ENCODE results near the gene BMERB1.
A peak's percentile ranks its signal among the peaks of the same experiment; 100 is the strongest.
"Not testable (repeated sequence)": the region's sequence is repeated elsewhere in the genome, so short reads cannot be mapped to it uniquely, and the experiment has no call there.

BMERB1 gene

DNA sequence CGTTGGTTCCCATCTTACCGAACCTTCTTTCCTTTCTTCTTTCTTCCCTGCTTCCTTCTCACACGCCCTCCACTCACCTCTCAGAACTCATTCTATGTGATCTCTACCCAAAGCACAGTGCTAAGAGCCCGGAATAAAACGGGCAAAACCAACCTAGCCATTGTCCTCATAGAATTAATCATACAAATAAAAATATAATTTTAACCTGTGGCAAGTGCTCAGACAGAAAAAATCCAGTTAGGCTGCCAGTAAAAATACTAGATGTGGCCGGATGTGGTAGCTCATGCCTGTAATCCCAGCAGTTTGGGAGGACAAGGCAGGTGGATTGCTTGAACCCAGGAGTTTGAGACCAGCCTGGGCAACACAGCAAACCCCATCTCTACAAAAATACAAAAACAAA, 27.0 kb downstream of the BMERB1 start:
- DNase-seq (ENCODE audit: low read depth in 2 of 2) = no peak

- DNase-seq (ENCODE audit: low read depth in 2 of 2) = no peak
Observed at GRCh38 chr16:15464401-15465186, 30.2 kb downstream of the BMERB1 start.

GRCh38 chr16:15466131-15466530, 31.7 kb downstream of the BMERB1 start:
- no peak for DNase-seq (ENCODE audit: low read depth in 2 of 2)

DNA sequence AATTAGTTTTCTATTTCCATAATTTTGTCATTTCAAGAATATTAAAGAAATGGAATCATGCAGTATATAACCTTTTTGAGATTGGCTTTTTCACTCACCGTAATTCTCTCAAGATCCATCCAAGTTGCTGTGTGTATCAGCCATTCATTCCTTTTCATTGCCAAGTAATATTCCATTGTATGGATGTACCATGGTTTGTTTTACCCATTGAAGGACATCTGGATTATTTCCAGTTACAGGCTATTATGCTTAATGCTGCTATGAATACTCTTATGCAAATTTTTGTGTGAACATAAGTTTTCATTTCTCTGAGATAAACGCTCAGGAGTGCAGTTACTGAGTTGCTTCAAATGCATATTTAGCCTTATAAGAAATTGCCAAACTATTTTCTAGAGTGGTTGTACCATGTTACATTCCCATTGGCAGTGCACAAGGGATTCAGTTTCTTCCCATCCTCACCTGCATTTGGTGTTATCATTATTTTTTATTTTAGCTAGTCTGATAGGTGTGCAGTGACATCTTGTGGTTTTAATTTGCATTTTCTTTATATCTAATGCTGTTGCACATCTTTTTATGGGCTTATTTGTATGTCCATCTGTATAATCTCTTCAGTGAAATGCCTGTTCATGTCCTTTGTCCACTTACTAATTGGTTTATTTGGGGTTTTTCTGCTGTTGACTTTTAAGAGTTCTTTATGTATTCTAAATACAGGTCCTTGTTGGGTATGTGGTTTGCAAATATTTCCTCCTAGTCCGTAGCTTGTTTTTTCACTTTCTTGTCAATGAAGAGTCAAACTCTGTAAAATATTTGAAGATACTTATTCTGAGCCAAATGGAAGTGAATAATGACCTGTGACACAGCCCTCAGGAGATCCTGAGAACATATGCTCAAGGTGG, 32.7 kb downstream of the BMERB1 start:
- no peak for DNase-seq (ENCODE audit: low read depth in 2 of 2)

DNA sequence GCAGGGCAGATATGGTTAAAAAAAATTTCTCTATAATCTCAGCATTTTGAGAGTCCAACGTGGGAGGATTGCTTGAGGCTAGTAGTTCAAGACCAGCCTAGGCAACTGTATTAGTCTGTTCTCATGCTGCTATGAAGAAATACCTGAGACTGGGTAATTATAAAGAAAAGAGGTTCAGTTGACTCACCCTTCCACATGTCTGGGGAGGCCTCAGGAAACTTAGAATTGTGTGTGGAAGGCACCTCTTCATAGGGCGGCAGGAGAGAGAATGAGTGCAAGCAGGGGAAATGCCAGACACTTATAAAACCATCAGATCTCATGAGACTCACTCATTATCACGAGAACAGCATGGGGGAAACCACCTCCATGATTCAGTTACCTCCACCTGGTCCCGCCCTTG, 42.6 kb downstream of the BMERB1 start:
- not testable (repeated sequence) for DNase-seq (ENCODE audit: low read depth in 2 of 2)

DNA sequence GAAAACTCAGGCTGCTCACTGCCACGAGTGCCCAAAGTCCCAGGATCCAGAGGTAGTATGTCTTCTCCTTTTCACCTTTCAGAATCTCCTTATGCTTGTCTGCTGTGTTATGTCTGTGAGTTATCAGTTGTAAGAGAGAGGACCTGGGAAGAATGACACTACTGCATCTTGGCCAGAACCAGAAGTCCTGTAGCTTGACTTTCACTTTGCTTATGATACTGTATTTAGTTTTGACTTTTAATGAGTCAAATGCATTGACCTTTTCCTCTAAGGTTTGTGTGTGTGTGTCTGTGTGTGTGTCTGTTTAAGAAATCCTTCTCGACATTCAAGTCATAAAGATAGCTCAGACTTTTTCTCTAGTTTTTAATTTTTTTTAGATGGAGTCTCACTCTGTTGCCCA, 43.4 kb downstream of the BMERB1 start:
- DNase-seq (ENCODE audit: low read depth in 2 of 2) = no peak

- peak; percentile 42 to 45 for DNase-seq (ENCODE audit: low read depth in 2 of 2)
Observed at GRCh38 chr16:15482068-15482747, 47.8 kb downstream of the BMERB1 start.

- no peak for DNase-seq (ENCODE audit: low read depth in 2 of 2)
Observed at GRCh38 chr16:15482748-15483298, 48.4 kb downstream of the BMERB1 start.

DNA sequence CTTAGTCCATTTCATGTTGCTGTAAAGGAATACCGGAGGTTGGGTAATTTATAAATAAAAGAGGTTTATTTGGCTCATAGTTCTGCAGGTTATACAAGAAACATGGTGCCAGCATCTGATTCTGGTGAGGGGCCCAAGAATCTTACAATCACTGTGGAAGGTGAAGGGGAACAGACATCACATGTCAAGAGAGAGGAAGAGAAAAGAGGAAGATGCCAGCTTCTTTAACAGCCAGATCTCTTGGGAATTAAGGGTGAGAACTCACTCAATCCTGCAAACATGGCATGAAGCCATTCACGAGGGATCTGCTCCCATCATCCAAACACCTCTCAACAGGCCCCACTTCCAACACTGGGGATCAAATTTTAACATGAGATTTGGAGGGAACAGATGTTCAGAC, 49.5 kb downstream of the BMERB1 start:
- no peak for DNase-seq (ENCODE audit: low read depth in 2 of 2)

DNA sequence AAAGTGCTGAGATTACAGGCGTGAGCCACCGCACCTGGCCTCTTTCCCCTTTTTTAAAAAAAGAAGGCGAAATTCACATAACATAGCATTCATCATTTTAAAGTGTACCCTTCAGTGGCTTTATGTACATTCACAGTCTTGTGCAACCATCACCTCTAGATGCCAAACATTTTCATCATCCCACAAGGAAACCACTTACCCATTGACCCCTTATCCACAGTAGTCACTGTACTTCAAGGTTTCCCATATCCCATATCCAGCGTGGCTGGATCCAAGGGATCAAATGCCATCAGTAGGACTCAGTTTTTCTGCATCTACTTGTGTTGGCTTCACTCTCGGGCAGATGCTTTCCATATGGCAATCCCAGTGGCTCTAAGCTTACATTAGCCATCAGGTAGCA, 50.3 kb downstream of the BMERB1 start:
- DNase-seq (ENCODE audit: low read depth in 2 of 2) = no peak

DNA sequence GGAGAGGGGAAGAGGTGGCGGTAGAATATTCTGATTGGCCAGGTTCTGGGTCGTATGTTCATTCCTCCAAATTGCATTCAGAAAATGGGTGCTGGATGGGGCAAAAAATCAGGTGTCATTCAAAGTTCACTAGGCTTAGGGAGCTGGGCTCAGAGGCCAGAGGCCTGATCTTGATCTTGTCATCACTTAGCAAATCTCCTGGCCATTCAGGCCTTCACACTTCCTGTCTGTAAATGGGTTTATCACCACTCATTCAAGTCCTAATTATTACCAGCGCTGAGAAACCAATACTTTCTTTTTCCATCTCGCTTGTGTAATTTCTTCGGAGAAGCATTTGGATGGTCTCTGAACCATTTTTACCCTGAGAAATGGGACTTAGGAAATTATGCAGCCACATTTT, 50.8 kb downstream of the BMERB1 start:
- no peak for DNase-seq (ENCODE audit: low read depth in 2 of 2)

DNA sequence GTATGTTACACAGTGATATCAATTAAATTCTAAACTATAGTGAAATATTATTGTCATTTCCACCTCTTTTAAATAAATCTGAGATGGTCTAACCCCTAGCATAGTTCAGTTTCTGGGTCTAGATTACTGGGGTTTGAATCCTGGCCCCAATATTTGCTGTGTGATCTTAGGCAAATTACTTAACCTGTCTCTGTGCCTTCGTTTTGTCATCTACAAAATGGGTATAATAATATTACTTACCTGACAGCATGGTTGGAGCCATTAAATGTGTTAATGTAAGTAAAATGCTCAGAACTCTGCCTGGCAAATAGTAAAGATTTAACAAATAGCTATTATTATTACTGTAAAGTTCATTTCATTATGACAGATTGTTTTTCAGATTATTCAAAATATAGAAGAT, 52.3 kb downstream of the BMERB1 start:
- DNase-seq (ENCODE audit: low read depth in 2 of 2) = no peak

DNA sequence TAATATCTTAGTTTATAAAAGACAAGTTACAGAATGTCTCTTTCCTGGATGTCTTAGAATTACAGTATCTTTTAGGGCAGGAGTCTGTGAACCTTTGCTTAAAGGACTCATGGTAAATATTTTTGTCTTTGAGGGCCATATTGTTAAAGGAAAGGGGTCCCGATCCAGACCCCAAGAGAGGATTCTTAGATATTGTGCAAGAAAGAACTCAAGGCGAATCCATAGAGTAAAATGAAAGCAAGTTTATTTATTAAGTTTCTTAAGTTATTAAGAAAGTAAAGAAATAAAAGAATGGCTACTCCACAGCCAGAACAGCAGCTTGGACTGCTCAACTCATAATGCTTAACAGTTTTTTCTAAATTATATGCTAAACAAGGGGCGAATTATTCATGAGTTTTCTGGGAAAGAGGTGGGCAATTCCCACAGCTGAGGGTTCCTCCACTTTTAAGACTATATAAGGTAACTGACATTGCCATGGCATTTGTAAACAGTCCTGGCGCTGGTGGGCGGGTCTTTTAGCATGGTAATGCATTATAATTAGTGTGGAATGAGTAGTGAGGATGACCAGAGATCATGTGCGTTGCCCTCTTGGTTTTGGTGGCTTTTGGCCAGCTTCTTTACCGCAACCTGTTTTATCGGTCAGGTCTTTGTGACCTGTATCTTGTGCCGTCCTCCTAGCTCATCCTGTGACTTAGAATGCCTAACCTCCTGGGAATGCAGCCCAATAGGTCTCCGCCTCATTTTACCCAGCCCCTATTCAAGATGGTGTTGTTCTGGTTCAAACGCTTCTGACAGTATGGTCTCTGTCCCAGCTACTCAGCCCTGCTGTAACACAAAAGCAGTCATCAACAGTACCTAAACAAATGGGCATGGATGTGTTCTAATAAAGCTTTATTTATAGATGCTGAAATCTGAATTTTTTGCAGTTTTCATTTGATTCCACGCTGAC, 53.2 kb downstream of the BMERB1 start:
- no peak for DNase-seq (ENCODE audit: low read depth in 2 of 2)

DNA sequence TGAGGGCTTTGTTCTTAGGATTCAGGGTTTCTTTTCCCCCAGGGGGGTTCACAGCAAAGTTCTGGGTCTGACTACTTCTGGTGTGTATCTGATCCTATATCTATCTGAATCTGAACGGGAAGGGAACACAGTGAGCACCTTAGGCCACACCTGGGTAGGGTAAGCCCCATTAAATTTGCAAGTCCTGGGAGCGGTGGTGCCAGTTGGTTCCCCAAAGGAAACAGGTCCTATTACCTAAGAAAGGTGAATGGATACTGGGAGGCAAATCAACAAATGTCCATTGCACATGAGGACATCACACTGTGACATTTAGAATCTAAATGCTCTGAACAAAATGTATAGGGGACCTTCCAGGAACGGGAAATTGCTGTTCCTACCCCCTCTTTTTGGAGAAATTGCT, 54.6 kb downstream of the BMERB1 start:
- DNase-seq (ENCODE audit: low read depth in 2 of 2) = no peak

GRCh38 chr16:15490123-15490711, 55.8 kb downstream of the BMERB1 start:
- DNase-seq (ENCODE audit: low read depth in 2 of 2) = no peak

- DNase-seq (ENCODE audit: low read depth in 2 of 2) = no peak
Observed at GRCh38 chr16:15491411-15491810, 57.0 kb downstream of the BMERB1 start.

DNA sequence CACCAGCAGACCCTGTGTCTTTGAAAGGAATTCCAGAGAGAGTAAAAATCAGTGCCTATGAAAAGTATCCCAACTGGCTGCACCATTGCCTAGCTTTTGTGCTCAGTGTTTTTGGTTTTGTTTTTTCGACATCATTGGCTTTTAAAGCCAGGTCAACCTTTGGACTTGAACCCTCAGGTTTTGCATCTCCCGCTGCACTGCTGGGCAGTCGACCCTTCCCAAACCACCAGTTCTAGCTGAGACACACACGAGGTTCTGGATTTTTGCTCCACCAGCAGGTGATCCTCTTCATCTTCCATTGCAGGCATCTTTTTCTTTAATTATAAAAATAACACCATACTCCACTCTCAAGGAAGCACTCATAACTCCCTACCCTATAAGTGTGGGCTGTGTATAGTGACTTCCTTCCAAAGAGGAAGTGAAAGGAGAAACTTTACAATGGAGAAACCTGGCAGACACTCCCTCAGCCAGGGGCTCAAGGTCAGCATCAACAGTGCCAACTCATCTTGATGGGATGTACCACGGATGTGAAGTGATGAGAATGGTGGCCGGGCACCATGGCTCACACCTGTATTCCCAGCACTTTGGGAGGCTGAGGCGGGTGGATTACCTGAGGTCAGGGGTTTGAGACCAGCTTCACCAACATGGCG, 57.8 kb downstream of the BMERB1 start:
- no peak for DNase-seq (ENCODE audit: low read depth in 2 of 2)

DNA sequence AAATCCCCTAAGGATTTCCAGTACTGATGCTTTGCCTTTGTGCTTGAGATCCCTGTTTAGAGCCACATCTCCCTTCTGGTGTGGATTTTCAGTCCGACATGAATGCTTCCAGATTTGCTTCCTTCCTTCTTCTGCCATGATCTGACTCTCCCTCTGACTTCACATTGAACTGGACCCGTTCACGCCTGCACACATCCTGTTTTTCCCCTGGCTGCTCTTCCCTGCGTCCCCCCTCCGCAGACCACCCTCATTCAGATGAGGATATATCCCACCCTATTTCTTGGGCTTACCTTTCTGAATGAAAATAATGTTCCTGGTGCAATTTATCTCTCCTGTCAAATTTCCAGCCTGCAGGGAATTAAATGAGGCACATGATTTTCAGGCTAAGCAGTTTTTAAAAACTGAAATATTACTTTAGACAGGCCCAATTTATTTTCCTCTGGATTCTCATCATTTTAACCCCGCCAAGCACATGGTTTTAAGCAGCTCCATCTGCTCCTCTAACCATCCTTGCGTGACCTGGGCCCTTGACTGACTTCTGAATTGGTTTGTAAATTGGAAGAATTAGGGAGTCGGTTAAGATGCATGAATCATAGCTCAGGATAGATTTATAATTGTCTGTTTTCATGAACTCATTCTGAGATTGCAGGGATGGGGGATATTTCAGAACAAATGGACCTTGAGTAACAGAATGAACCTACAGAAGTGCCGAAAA, 59.2 kb downstream of the BMERB1 start:
- no peak for DNase-seq (ENCODE audit: low read depth in 2 of 2)

GRCh38 chr16:15494236-15494635, 59.8 kb downstream of the BMERB1 start:
- no peak for DNase-seq (ENCODE audit: low read depth in 2 of 2)
